HepG2 (cell line): ENCODE results near the gene SLC24A4. TPM values are rescaled to one million over a fixed set of nuclear protein-coding genes. Genes with fewer than 3 reads are reported as not detected.

Experiments used
- ATAC-seq: fragments of 200-7000 bp; cut with Tn5 transposase; 3 replicates; pipeline ENCODE4 v1.9.1; 2020; ENCODE audit warnings: mild to moderate bottlenecking, moderate library complexity
- BruUV-seq: library from RNA; stranded (reverse); fragments of 400-500 nt; replicated peaks from 2 replicates; lab custom pipeline; 2021; lab: Mats Ljungman, UMichigan
- CTCF ChIA-PET: fragments of 300-600 bp; formaldehyde crosslinking; extraction: SDS; loops from one replicate; lab custom pipeline; 2021; ENCODE audit warnings: low total read pairs, inconsistent platforms, low intra/inter-chr PET ratio; lab: Yijun Ruan, JAX
- POLR2A ChIA-PET: fragments of 350-600 bp; sonication (Branson Sonifier 250); formaldehyde crosslinking; loops from one replicate; lab custom pipeline; 2020; ENCODE audit warnings: antibody characterized with exemption, inconsistent platforms; lab: Yijun Ruan, JAX
- DNase-seq: peaks from one replicate; pipeline ENCODE4 v3.0.0-alpha.2; 2015; ENCODE audit warnings: low spot score
- FAIRE-seq: peaks from 3 replicates; lab custom pipeline; 2011; peaks lifted over from hg19 to GRCh38; lab: Jason Lieb, UNC
- H2AFZ ChIP-seq: one replicate; pipeline ENCODE4 v1.6.1; 2011; ENCODE audit warnings: low read length, inconsistent platforms
- H3K27ac ChIP-seq: fragments of 300-600 bp; 3 replicates; pipeline ENCODE4 v1.8.0; 2011; ENCODE audit warnings: mixed run types, mild to moderate bottlenecking, mixed read lengths, low read length, inconsistent platforms; ENCODE audit not compliant: insufficient read depth; ENCODE audit errors: extremely low read length
- H3K27me3 ChIP-seq, 2 experiments: fragments of 200-600 bp in 1 of 2; 2 replicates in 1 of 2; 3 replicates in 1 of 2; pipeline versions ENCODE4 v1.6.0 to v1.8.0; 2011; ENCODE audit warnings: low read length in 2 of 2, mild to moderate bottlenecking in 2 of 2, moderate library complexity in 2 of 2, inconsistent platforms in 1 of 2; ENCODE audit not compliant: insufficient read depth in 2 of 2, control insufficient read depth in 1 of 2
- H3K36me3 ChIP-seq, 2 experiments: fragments of 200-600 bp in 1 of 2; replicated peaks in 1 of 2; 2 replicates in 1 of 2; 3 replicates in 1 of 2; pipeline versions ENCODE4 v1.5.1 to v1.8.0; 2011; ENCODE audit warnings: low read length in 2 of 2, inconsistent platforms in 1 of 2; ENCODE audit not compliant: insufficient read depth in 2 of 2, control insufficient read depth in 1 of 2
- H3K4me1 ChIP-seq: 2 replicates; pipeline ENCODE4 v1.5.1; 2012; ENCODE audit warnings: low read length, inconsistent platforms; ENCODE audit not compliant: insufficient read depth
- H3K4me2 ChIP-seq: 2 replicates; pipeline ENCODE4 v1.6.0; 2011; ENCODE audit warnings: low read depth, low read length, inconsistent platforms
- H3K4me3 ChIP-seq, 3 experiments: fragments of 200-600 bp in 1 of 3; sonication (generic), shearing (Covaris generic) in 1 of 3; replicated peaks in 1 of 3; 2 replicates each; pipeline ENCODE4 v1.5.1; 2011 to 2016; ENCODE audit warnings: low read length in 3 of 3, inconsistent platforms in 2 of 3, low read depth in 2 of 3, mild to moderate bottlenecking in 2 of 3, control low read depth in 1 of 3, mixed read lengths in 1 of 3; ENCODE audit not compliant: insufficient read depth in 1 of 3
- H3K79me2 ChIP-seq: one replicate; pipeline ENCODE4 v1.6.1; 2011; ENCODE audit warnings: low read length, inconsistent platforms; ENCODE audit not compliant: insufficient read depth
- H3K9ac ChIP-seq: 2 replicates; pipeline ENCODE4 v1.6.0; 2011; ENCODE audit warnings: mild to moderate bottlenecking, low read depth, low read length, inconsistent platforms; ENCODE audit not compliant: insufficient read depth
- H3K9me3 ChIP-seq: 2 replicates; pipeline ENCODE4 v1.5.1; 2012; ENCODE audit warnings: mild to moderate bottlenecking, low read length
- H4K20me1 ChIP-seq: 2 replicates; pipeline ENCODE4 v1.6.0; 2011; ENCODE audit warnings: inconsistent platforms, mild to moderate bottlenecking, low read length, moderate library complexity; ENCODE audit not compliant: insufficient read depth
- CBX2 ChIP-seq, 2 experiments: fragments of 200-600 bp in 1 of 2; sonication (generic); formaldehyde crosslinking in 1 of 2; IDR thresholded peaks; 2 replicates each; pipeline versions ENCODE4 v1.7.0 to v1.8.1; 2018 to 2022; ENCODE audit warnings: low read depth in 2 of 2, low read length in 1 of 2, mild to moderate bottlenecking in 1 of 2, missing genetic modification reagents in 1 of 2
- ETV5 ChIP-seq: IDR thresholded peaks from 2 replicates; pipeline ENCODE4 v1.6.1; 2018; ENCODE audit warnings: missing biosample characterization, missing genetic modification reagents, inconsistent platforms, borderline replicate concordance
- FUBP1 ChIP-seq: sonication (generic); formaldehyde crosslinking; IDR thresholded peaks from 2 replicates; pipeline ENCODE4 v1.5.1; 2020; ENCODE audit warnings: missing genetic modification reagents, mild to moderate bottlenecking, borderline replicate concordance
- JARID2 ChIP-seq: sonication (generic); formaldehyde crosslinking; IDR thresholded peaks from 2 replicates; pipeline ENCODE4 v1.8.1; 2023; ENCODE audit warnings: missing genetic modification reagents, inconsistent platforms; ENCODE audit not compliant: insufficient replicate concordance
- SAP130 ChIP-seq: IDR thresholded peaks from 2 replicates; pipeline ENCODE4 v1.6.1; 2016; ENCODE audit warnings: low read depth
- SKIL ChIP-seq: sonication (generic); formaldehyde crosslinking; IDR thresholded peaks from 2 replicates; pipeline ENCODE4 v1.8.0; 2022; ENCODE audit warnings: missing genetic modification reagents, mild to moderate bottlenecking, moderate library complexity, borderline replicate concordance
- SMARCC2 ChIP-seq: fragments of 450-650 bp; IDR thresholded peaks from 2 replicates; pipeline ENCODE4 v1.6.1; 2017; ENCODE audit warnings: antibody characterized with exemption, mild to moderate bottlenecking
- SOX5 ChIP-seq: IDR thresholded peaks from 2 replicates; pipeline ENCODE4 v1.6.1; 2016; ENCODE audit warnings: borderline replicate concordance
- USF2 ChIP-seq, 2 experiments: sonication (generic) in 1 of 2; formaldehyde crosslinking in 1 of 2; IDR thresholded peaks; 2 replicates each; pipeline versions ENCODE4 v1.5.1 to v1.6.1; 2011 to 2020; ENCODE audit warnings: borderline replicate concordance in 1 of 2, low read depth in 1 of 2, low read length in 1 of 2, mild to moderate bottlenecking in 1 of 2, missing genetic modification reagents in 1 of 2, moderate library complexity in 1 of 2
- ZNF770 ChIP-seq: sonication (generic); formaldehyde crosslinking; IDR thresholded peaks from 2 replicates; pipeline ENCODE4 v1.5.0; 2020; ENCODE audit warnings: mild to moderate bottlenecking, missing genetic modification reagents
- WGBS: methylation state at CpG from one replicate; pipeline ENCODE4 v1.1.6; 2017; ENCODE audit warnings: low lambda C conversion rate; 5-methylcytosine and 5-hydroxymethylcytosine counted together
- in situ Hi-C: cut with HindIII; loops from 2 replicates; pipeline ENCODE4 v1.10.0; 2017; ENCODE audit warnings: low pct_unique_long_range_greater_than_20kb; ENCODE audit not compliant: extremely low pct_ligation_motif_present
- intact Hi-C: fragments of 100-400 bp; cut with micrococcal nuclease; formaldehyde crosslinking; loops from one replicate; pipeline ENCODE4 v1.10.0; 2022; ENCODE audit not compliant: unreplicated experiment
- polyA plus RNA-seq, 8 experiments: library from polyadenylated mRNA; depleted of rRNA in 3 of 8; stranded (reverse) in 7 of 8; unstranded in 1 of 8; fragments of >200 nt; fragmentation: Illumina TruSeq in 4 of 8; extraction: Trizol in 4 of 8; gene quantifications; 2 replicates each; pipeline versions ENCODE4 v1.2.1 to v1.2.3, GENCODE V29; 2011 to 2016; ENCODE audit warnings: low read depth in 4 of 8, missing spikeins in 1 of 8, mixed read lengths in 1 of 8; ENCODE audit not compliant: insufficient read depth in 1 of 8
- total RNA-seq, 5 experiments: library from RNA; depleted of rRNA; stranded (reverse); fragments of >200 nt; fragmentation: Illumina TruSeq; extraction: Trizol; gene quantifications; 2 replicates each; pipeline ENCODE4 v1.2.3, GENCODE V29; 2016; ENCODE audit warnings: low read depth in 1 of 5

Gene SLC24A4
- total and polyA plus RNA-seq, 2 of the 13 experiments (the other 11 are each of a cell fraction or from before 2014, with no cell fraction given): not detected

GRCh38 chr14:92475037-92475436, 152.1 kb downstream of the SLC24A4 start (continued):
- TF ChIP-seq SKIL (CRISPR knock-in tag): no peak
- no peak for TF ChIP-seq JARID2 (CRISPR knock-in tag)
- no peak for TF ChIP-seq SAP130 (CRISPR knock-in tag)
- TF ChIP-seq, all 625 proteins: peak for 3

- WGBS: 17% methylated on average over 14 of the region's 14 CpGs
- Histone ChIP-seq H3K27me3 (no peaks in the 10 kb centered on the region; a peak in 1 of 5 replicates), H4K20me1 (no peaks in the 10 kb centered on the region), H3K9ac (no peak overlapping the region), H3K9me3 (no peaks in the 10 kb centered on the region), H3K4me3 (no peak overlapping the region), H3K27ac (no peak overlapping the region), H3K79me2 (no peaks in the 10 kb centered on the region), H3K4me1 (peaks cover 45% of the 10 kb centered on the region), H3K4me2 (peak overlapping the region; percentile 51; the same call in 1 of the 2 replicates), H3K36me3 (no peaks in the 10 kb centered on the region), H2AFZ (no peak overlapping the region)
- in situ Hi-C loops (no loop called here), intact Hi-C loops (no loop called here)
- DNase-seq: peak; percentile 41
- no peak for ATAC-seq
- no TSS peak for BruUV-seq
- no peak for FAIRE-seq
- ChIA-PET POLR2A (no interaction called here), CTCF (no interaction called here)
- TF ChIP-seq ETV5 (CRISPR knock-in tag) (peak; percentile 13; the same call in 1 of the 2 replicates), USF2 (IDR thresholded peaks at IDR 0.05; ENCODE audit: low read depth, low read length) (0 out of 2 replicates have a peak, but pooled peaks have one; percentile 39), USF2 (CRISPR knock-in tag; IDR thresholded peaks at IDR 0.05; ENCODE audit: borderline replicate concordance) (peak; percentile 64; the same call in 1 of the 2 replicates), SMARCC2 (no peak), FUBP1 (CRISPR knock-in tag) (no peak), SOX5 (CRISPR knock-in tag) (peak; percentile 80), CBX2 (IDR thresholded peaks at IDR 0.05; ENCODE audit: low read depth, low read length) (no peak), CBX2 (CRISPR knock-in tag; IDR thresholded peaks at IDR 0.05; ENCODE audit: low read depth) (no peak), ZNF770 (CRISPR knock-in tag) (peak; percentile 43; the same call in 1 of the 2 replicates)
Measured at GRCh38 chr14:92475451-92476187, 152.7 kb downstream of the SLC24A4 start.
